Skin epidermis (tissue), 12 donors: ENCODE measurements around the gene EDIL3.

Source experiments
- H3K27ac ChIP-seq, 21 experiments: fragments of 200-600 bp; sonication (generic) in 11 of 21; one replicate each; pipeline ENCODE4 v1.5.0; 2020; ENCODE audit warnings: mild to moderate bottlenecking in 3 of 21, inconsistent platforms in 2 of 21, moderate library complexity in 2 of 21
- H3K4me3 ChIP-seq, 7 experiments: fragments of 200-600 bp; sonication (generic) in 2 of 7; one replicate each; pipeline ENCODE4 v1.5.0; 2020; ENCODE audit warnings: inconsistent platforms in 2 of 7, mild to moderate bottlenecking in 2 of 7, moderate library complexity in 1 of 7

EDIL3 gene

GRCh38 chr5:84384604-84385575 lies at the start of gene EDIL3:
Gene EDIL3 (minus strand): TSS chr5:84384880. CDS start chr5:84384374, 506 bp downstream.
- Histone ChIP-seq H3K4me3 (peak within 1 kb of the TSS; percentile 38 to 57 (median 45)), H3K27ac (peak within 1 kb of the TSS in 13 of 21 experiments; percentile 18 to 93 (median 67))

- no peak overlapping the region for H3K4me3 ChIP-seq
- no peak overlapping the region for H3K27ac ChIP-seq
Observed at GRCh38 chr5:84433461-84433860, 48.8 kb upstream of the EDIL3 start.

GRCh38 chr5:84430863-84431663 lies 46.4 kb upstream of the EDIL3 start:
- H3K27ac ChIP-seq = peak overlapping the region in 2 of 21 experiments; percentile 63 to 75
- no peak overlapping the region for H3K4me3 ChIP-seq

GRCh38 chr5:84430079-84430478 lies 45.4 kb upstream of the EDIL3 start:
- H3K4me3 ChIP-seq = no peak overlapping the region
- peak overlapping the region in 2 of 21 experiments; percentile 63 to 75 for H3K27ac ChIP-seq

GRCh38 chr5:84425365-84425881 lies 40.7 kb upstream of the EDIL3 start:
- H3K27ac ChIP-seq = peak overlapping the region in 1 of 21 experiments; percentile 37
- H3K4me3 ChIP-seq = no peak overlapping the region

- no peak overlapping the region for H3K27ac ChIP-seq
Observed at GRCh38 chr5:84419742-84420141, 35.1 kb upstream of the EDIL3 start.

GRCh38 chr5:84411832-84412605 lies 27.3 kb upstream of the EDIL3 start:
- H3K27ac ChIP-seq = peak overlapping the region in 3 of 21 experiments; percentile 27 to 69 (median 64)
- H3K4me3 ChIP-seq = no peak overlapping the region

More at GRCh38 chr5:84419742-84420141, 35.1 kb upstream of the EDIL3 start:
- H3K4me3 ChIP-seq = no peak overlapping the region

GRCh38 chr5:84406111-84406510 lies 21.4 kb upstream of the EDIL3 start:
- H3K27ac ChIP-seq = no peak overlapping the region

GRCh38 chr5:84403773-84404172 lies 19.1 kb upstream of the EDIL3 start:
- peak overlapping the region in 3 of 21 experiments; percentile 14 to 81 (median 69) for H3K27ac ChIP-seq
- no peak overlapping the region for H3K4me3 ChIP-seq

More at GRCh38 chr5:84406111-84406510, 21.4 kb upstream of the EDIL3 start:
- H3K4me3 ChIP-seq = no peak overlapping the region

- Histone ChIP-seq H3K4me3 (no peak overlapping the region), H3K27ac (peak overlapping the region in 2 of 21 experiments; percentile 63 to 81)
Observed at GRCh38 chr5:84397385-84397784, 12.7 kb upstream of the EDIL3 start.

- Histone ChIP-seq H3K4me3 (no peak overlapping the region), H3K27ac (peak overlapping the region in 2 of 21 experiments; percentile 35 to 81)
Observed at GRCh38 chr5:84393969-84394368, 9.3 kb upstream of the EDIL3 start.

GRCh38 chr5:84392836-84393235 lies 8.2 kb upstream of the EDIL3 start:
- Histone ChIP-seq H3K4me3 (no peak overlapping the region), H3K27ac (peak overlapping the region in 2 of 21 experiments; percentile 9 to 81)

- peak overlapping the region in 2 of 7 experiments; percentile 48 to 55 for H3K4me3 ChIP-seq
- H3K27ac ChIP-seq = peak overlapping the region in 2 of 21 experiments; percentile 87 to 93
Observed at GRCh38 chr5:84385705-84386104, 1.0 kb upstream of the EDIL3 start.

- peak overlapping the region; percentile 38 to 57 (median 45) for H3K4me3 ChIP-seq
- H3K27ac ChIP-seq = peak overlapping the region in 13 of 21 experiments; percentile 18 to 93 (median 67)
Observed at GRCh38 chr5:84383816-84384603, 670 bp downstream of the EDIL3 start.

- Histone ChIP-seq H3K4me3 (peak overlapping the region; percentile 38 to 57 (median 45)), H3K27ac (peak overlapping the region in 9 of 21 experiments; percentile 57 to 93 (median 76))
Observed at GRCh38 chr5:84383296-84383815, 1.3 kb downstream of the EDIL3 start.

- Histone ChIP-seq H3K4me3 (peak overlapping the region; percentile 38 to 57 (median 45)), H3K27ac (peak overlapping the region in 16 of 21 experiments; percentile 20 to 93 (median 62))
Observed at GRCh38 chr5:84382363-84383295, 2.1 kb downstream of the EDIL3 start.
